ENCODE results near the gene UBE3C.
"Not testable (repeated sequence)": the region's sequence is repeated elsewhere in the genome, so short reads cannot be mapped to it uniquely, and the experiment has no call there.

The UBE3C gene

GRCh38 chr7:157096286-157097055, 42.3 kb upstream of the UBE3C start:
- Histone ChIP-seq H3K18ac (ENCODE audit: low read depth in 1 of 2, low read length in 2 of 2) (no peak overlapping the region), H2BK120ac (ENCODE audit: low read depth, low read length) (no peak overlapping the region), H4K91ac (ENCODE audit: low read length) (no peak overlapping the region), H2BK15ac (ENCODE audit: low read depth, poor library complexity, severe bottlenecking) (no peak overlapping the region), H2AK5ac (ENCODE audit: low read length, severe bottlenecking) (no peak overlapping the region), H3K23ac (ENCODE audit: low read length in 2 of 2) (no peak overlapping the region), H3K4me1 (ENCODE audit: control insufficient read depth, insufficient read depth, low read depth, low read length) (no peaks in the 10 kb centered on the region), H3K14ac (ENCODE audit: low read length in 2 of 2) (no peak overlapping the region), H3K4me3 (ENCODE audit: insufficient read depth in 1 of 2, low read depth in 1 of 2, low read length in 2 of 2) (peak overlapping the region in 1 of 2 experiments; percentile 70), H4K8ac (ENCODE audit: low read length) (no peak overlapping the region), H3K9me3 (ENCODE audit: control insufficient read depth, low read length) (peaks cover 13% of the 10 kb centered on the region), H3K27ac (ENCODE audit: low read length, poor library complexity, severe bottlenecking) (no peak overlapping the region), H3K79me1 (replicated peaks; ENCODE audit: low read length, poor library complexity, severe bottlenecking) (no peaks in the 10 kb centered on the region), H3K36me3 (ENCODE audit: control insufficient read depth in 1 of 2, insufficient read depth in 2 of 2, low read depth in 1 of 2, low read length in 2 of 2) (no peaks in the 10 kb centered on the region), H2BK12ac (ENCODE audit: low read length in 2 of 2) (no peak overlapping the region), H3K9ac (ENCODE audit: low read length) (peak overlapping the region; percentile 32), H2AFZ (ENCODE audit: low read depth, low read length) (no peak overlapping the region), H2BK5ac (ENCODE audit: low read depth, low read length, poor library complexity, severe bottlenecking) (no peak overlapping the region), H3K27me3 (ENCODE audit: control insufficient read depth in 1 of 2, insufficient read depth in 1 of 2, low read length in 2 of 2) (peaks cover 4 to 13% of the 10 kb centered on the region in 2 experiments), H3K4me2 (ENCODE audit: low read length, poor library complexity, severe bottlenecking) (no peak overlapping the region), H3K4ac (ENCODE audit: low read depth in 1 of 2, low read length in 2 of 2) (no peak overlapping the region)
- DNase-seq: no peak
- 78% methylated on average over 25 of the region's 26 CpGs for WGBS

GRCh38 chr7:157097056-157097329, 41.7 kb upstream of the UBE3C start:
- Histone ChIP-seq H2AK5ac (ENCODE audit: low read length, severe bottlenecking) (no peak overlapping the region), H3K79me1 (replicated peaks; ENCODE audit: low read length, poor library complexity, severe bottlenecking) (no peaks in the 10 kb centered on the region), H2AFZ (ENCODE audit: low read depth, low read length) (no peak overlapping the region), H2BK5ac (ENCODE audit: low read depth, low read length, poor library complexity, severe bottlenecking) (no peak overlapping the region), H3K9me3 (ENCODE audit: control insufficient read depth, low read length) (peaks cover 13% of the 10 kb centered on the region), H3K4ac (ENCODE audit: low read depth in 1 of 2, low read length in 2 of 2) (no peak overlapping the region), H3K23ac (ENCODE audit: low read length in 2 of 2) (no peak overlapping the region), H2BK15ac (ENCODE audit: low read depth, poor library complexity, severe bottlenecking) (no peak overlapping the region), H3K27me3 (ENCODE audit: control insufficient read depth in 1 of 2, insufficient read depth in 1 of 2, low read length in 2 of 2) (peaks cover 4 to 13% of the 10 kb centered on the region in 2 experiments), H3K18ac (ENCODE audit: low read depth in 1 of 2, low read length in 2 of 2) (no peak overlapping the region), H4K8ac (ENCODE audit: low read length) (no peak overlapping the region), H3K4me3 (ENCODE audit: insufficient read depth in 1 of 2, low read depth in 1 of 2, low read length in 2 of 2) (no peak overlapping the region), H3K9ac (ENCODE audit: low read length) (no peak overlapping the region), H2BK120ac (ENCODE audit: low read depth, low read length) (no peak overlapping the region), H3K36me3 (ENCODE audit: control insufficient read depth in 1 of 2, insufficient read depth in 2 of 2, low read depth in 1 of 2, low read length in 2 of 2) (no peaks in the 10 kb centered on the region), H3K4me2 (ENCODE audit: low read length, poor library complexity, severe bottlenecking) (no peak overlapping the region), H2BK12ac (ENCODE audit: low read length in 2 of 2) (no peak overlapping the region), H4K91ac (ENCODE audit: low read length) (no peak overlapping the region), H3K14ac (ENCODE audit: low read length in 2 of 2) (no peak overlapping the region), H3K27ac (ENCODE audit: low read length, poor library complexity, severe bottlenecking) (no peak overlapping the region), H3K4me1 (ENCODE audit: control insufficient read depth, insufficient read depth, low read depth, low read length) (no peaks in the 10 kb centered on the region)
- WGBS: 80% methylated on average over 10 of the region's 10 CpGs
- DNase-seq: no peak

GRCh38 chr7:157097569-157097968, 41.2 kb upstream of the UBE3C start:
- WGBS: 59% methylated on average over 3 of the region's 6 CpGs
- no peak overlapping the region for H3K27ac ChIP-seq (ENCODE audit: low read length, poor library complexity, severe bottlenecking)
- no peak overlapping the region for H4K91ac ChIP-seq (ENCODE audit: low read length)
- no peak overlapping the region for H4K8ac ChIP-seq (ENCODE audit: low read length)
- H3K4ac ChIP-seq (ENCODE audit: low read depth in 1 of 2, low read length in 2 of 2): no peak overlapping the region
- no peak overlapping the region for H2BK5ac ChIP-seq (ENCODE audit: low read depth, low read length, poor library complexity, severe bottlenecking)
- DNase-seq: no peak
- H3K79me1 ChIP-seq (replicated peaks; ENCODE audit: low read length, poor library complexity, severe bottlenecking): no peaks in the 10 kb centered on the region
- no peaks in the 10 kb centered on the region for H3K4me1 ChIP-seq (ENCODE audit: control insufficient read depth, insufficient read depth, low read depth, low read length)
- H3K36me3 ChIP-seq (ENCODE audit: control insufficient read depth in 1 of 2, insufficient read depth in 2 of 2, low read depth in 1 of 2, low read length in 2 of 2): no peaks in the 10 kb centered on the region
- H3K9ac ChIP-seq (ENCODE audit: low read length): no peak overlapping the region
- no peak overlapping the region for H3K14ac ChIP-seq (ENCODE audit: low read length in 2 of 2)
- H3K18ac ChIP-seq (ENCODE audit: low read depth in 1 of 2, low read length in 2 of 2): no peak overlapping the region
- no peak overlapping the region for H2BK15ac ChIP-seq (ENCODE audit: low read depth, poor library complexity, severe bottlenecking)
- no peak overlapping the region for H2AFZ ChIP-seq (ENCODE audit: low read depth, low read length)
- no peak overlapping the region for H2AK5ac ChIP-seq (ENCODE audit: low read length, severe bottlenecking)
- no peak overlapping the region for H3K4me3 ChIP-seq (ENCODE audit: insufficient read depth in 1 of 2, low read depth in 1 of 2, low read length in 2 of 2)
- no peak overlapping the region for H3K23ac ChIP-seq (ENCODE audit: low read length in 2 of 2)
- H2BK120ac ChIP-seq (ENCODE audit: low read depth, low read length): no peak overlapping the region
- H3K4me2 ChIP-seq (ENCODE audit: low read length, poor library complexity, severe bottlenecking): no peak overlapping the region
- peaks cover 4 to 13% of the 10 kb centered on the region in 2 experiments for H3K27me3 ChIP-seq (ENCODE audit: control insufficient read depth in 1 of 2, insufficient read depth in 1 of 2, low read length in 2 of 2)
- H3K9me3 ChIP-seq (ENCODE audit: control insufficient read depth, low read length): peaks cover 10% of the 10 kb centered on the region
- H2BK12ac ChIP-seq (ENCODE audit: low read length in 2 of 2): no peak overlapping the region

- H3K36me3 ChIP-seq (ENCODE audit: control insufficient read depth in 1 of 2, insufficient read depth in 2 of 2, low read depth in 1 of 2, low read length in 2 of 2); H3K4me1 ChIP-seq (ENCODE audit: control insufficient read depth, insufficient read depth, low read depth, low read length); H4K91ac ChIP-seq (ENCODE audit: low read length); H2BK12ac ChIP-seq (ENCODE audit: low read length in 2 of 2); H3K14ac ChIP-seq (ENCODE audit: low read length in 2 of 2); H3K18ac ChIP-seq (ENCODE audit: low read depth in 1 of 2, low read length in 2 of 2); H2AFZ ChIP-seq (ENCODE audit: low read depth, low read length); H2AK5ac ChIP-seq (ENCODE audit: low read length, severe bottlenecking); H3K27ac ChIP-seq (ENCODE audit: low read length, poor library complexity, severe bottlenecking); H3K23ac ChIP-seq (ENCODE audit: low read length in 2 of 2); H2BK120ac ChIP-seq (ENCODE audit: low read depth, low read length); H2BK15ac ChIP-seq (ENCODE audit: low read depth, poor library complexity, severe bottlenecking); H3K79me1 ChIP-seq (replicated peaks; ENCODE audit: low read length, poor library complexity, severe bottlenecking); H3K4ac ChIP-seq (ENCODE audit: low read depth in 1 of 2, low read length in 2 of 2); H3K4me3 ChIP-seq (ENCODE audit: insufficient read depth in 1 of 2, low read depth in 1 of 2, low read length in 2 of 2); H3K9ac ChIP-seq (ENCODE audit: low read length); H4K8ac ChIP-seq (ENCODE audit: low read length); H3K9me3 ChIP-seq (ENCODE audit: control insufficient read depth, low read length); H2BK5ac ChIP-seq (ENCODE audit: low read depth, low read length, poor library complexity, severe bottlenecking); DNase-seq; H3K4me2 ChIP-seq (ENCODE audit: low read length, poor library complexity, severe bottlenecking): not testable (repeated sequence)
- peaks cover 4 to 13% of the 10 kb centered on the region in 2 experiments for H3K27me3 ChIP-seq (ENCODE audit: control insufficient read depth in 1 of 2, insufficient read depth in 1 of 2, low read length in 2 of 2)
- no CpG with 5 or more reads among the region's 3 CpGs for WGBS
Observed at GRCh38 chr7:157100005-157100404, 38.7 kb upstream of the UBE3C start.

All from mesenchymal stem cell (in vitro differentiated cells and primary cell).